RWPE2 (cell line): ENCODE results near the gene SON.
"Not testable (repeated sequence)": the region's sequence is repeated elsewhere in the genome, so short reads cannot be mapped to it uniquely, and the experiment has no call there.

Experiments
- ATAC-seq: fragments of 200-7000 bp; cut with Tn5 transposase; 3 replicates; pipeline ENCODE4 v1.9.1; 2021; ENCODE audit warnings: low read depth
- DNase-seq: peaks from one replicate; pipeline ENCODE4 v3.0.0-alpha.2; 2020; ENCODE audit warnings: low spot score
- H3K27ac ChIP-seq: fragments of 450-650 bp; 2 replicates; pipeline ENCODE4 v1.5.1; 2017; ENCODE audit warnings: mild to moderate bottlenecking; ENCODE audit not compliant: poor library complexity, severe bottlenecking
- H3K27me3 ChIP-seq: fragments of 250-450 bp; sonication (Bioruptor Pico); 2 replicates; pipeline ENCODE4 v1.5.1; 2021; ENCODE audit warnings: mild to moderate bottlenecking, moderate library complexity; ENCODE audit not compliant: insufficient read depth, poor library complexity, severe bottlenecking
- H3K36me3 ChIP-seq: fragments of 250-450 bp; sonication (Bioruptor Pico); 2 replicates; pipeline ENCODE4 v1.5.1; 2020; ENCODE audit warnings: low read depth, mild to moderate bottlenecking, moderate library complexity
- H3K4me1 ChIP-seq: fragments of 250-450 bp; sonication (Bioruptor Pico); 2 replicates; pipeline ENCODE4 v1.5.1; 2021; ENCODE audit warnings: mild to moderate bottlenecking, moderate library complexity; ENCODE audit not compliant: insufficient read depth, poor library complexity, severe bottlenecking
- H3K4me3 ChIP-seq: fragments of 250-450 bp; sonication (Bioruptor Pico); 2 replicates; pipeline ENCODE4 v1.5.1; 2021; ENCODE audit warnings: mild to moderate bottlenecking, moderate library complexity; ENCODE audit not compliant: severe bottlenecking
- H3K9me3 ChIP-seq: fragments of 250-450 bp; sonication (Bioruptor Pico); 2 replicates; pipeline ENCODE4 v1.5.1; 2021; ENCODE audit warnings: mild to moderate bottlenecking, moderate library complexity; ENCODE audit not compliant: severe bottlenecking
- CTCF ChIP-seq: fragments of 450-650 bp; IDR thresholded peaks from one replicate; pipeline ENCODE4 v1.5.1; 2017; ENCODE audit warnings: mild to moderate bottlenecking, moderate library complexity; ENCODE audit not compliant: poor library complexity, severe bottlenecking

Gene SON

GRCh38 chr21:33618407-33618806 is 75.6 kb downstream of the SON start:
- Histone ChIP-seq H3K36me3 (peaks cover 32% of the 10 kb centered on the region), H3K27me3 (no peaks in the 10 kb centered on the region), H3K27ac (no peak overlapping the region), H3K4me1 (no peaks in the 10 kb centered on the region), H3K4me3 (no peak overlapping the region), H3K9me3 (no peaks in the 10 kb centered on the region)
- DNase-seq: no peak
- ATAC-seq: no peak
- TF ChIP-seq CTCF: no peak

GRCh38 chr21:33619726-33620125 is 76.9 kb downstream of the SON start:
- ATAC-seq (no peak), DNase-seq (no peak)
- H3K9me3 ChIP-seq: no peaks in the 10 kb centered on the region
- H3K4me3 ChIP-seq: no peak overlapping the region
- no peaks in the 10 kb centered on the region for H3K4me1 ChIP-seq
- peaks cover 45% of the 10 kb centered on the region for H3K36me3 ChIP-seq
- no peak for TF ChIP-seq CTCF
- no peak overlapping the region for H3K27ac ChIP-seq
- no peaks in the 10 kb centered on the region for H3K27me3 ChIP-seq

GRCh38 chr21:33622253-33622652 is 79.4 kb downstream of the SON start:
- no peak for TF ChIP-seq CTCF
- H3K4me1 ChIP-seq: no peaks in the 10 kb centered on the region
- H3K36me3 ChIP-seq: peaks cover 34% of the 10 kb centered on the region
- no peak overlapping the region for H3K4me3 ChIP-seq
- no peaks in the 10 kb centered on the region for H3K27me3 ChIP-seq
- DNase-seq: no peak
- no peak for ATAC-seq
- no peak overlapping the region for H3K27ac ChIP-seq
- H3K9me3 ChIP-seq: no peaks in the 10 kb centered on the region

GRCh38 chr21:33626151-33626550 is 83.3 kb downstream of the SON start:
- not testable (repeated sequence) for H3K27me3 ChIP-seq, ATAC-seq, H3K9me3 ChIP-seq, H3K27ac ChIP-seq, DNase-seq, H3K4me3 ChIP-seq, H3K4me1 ChIP-seq
- peaks cover 42% of the 10 kb centered on the region for H3K36me3 ChIP-seq
